Suprapubic skin (tissue), 4 donors: ENCODE measurements around the gene ADAMTS8. TPM values are rescaled to one million over a fixed set of nuclear protein-coding genes. Genes with fewer than 3 reads are reported as not detected.

Experiments
- DNase-seq, 2 donors: peaks; one replicate each; pipeline ENCODE4 v3.0.0-alpha.2; 2019; ENCODE audit warnings: low spot score in 2 of 2
- H3K27ac ChIP-seq: fragments of 200-600 bp; sonication (generic); one replicate; pipeline ENCODE4 v1.5.1; 2019
- H3K27me3 ChIP-seq: fragments of 200-600 bp; sonication (generic); one replicate; pipeline ENCODE4 v1.5.1; 2019
- H3K36me3 ChIP-seq: fragments of 200-600 bp; sonication (generic); one replicate; pipeline ENCODE4 v1.5.1; 2019
- H3K4me1 ChIP-seq: fragments of 200-600 bp; sonication (generic); one replicate; pipeline ENCODE4 v1.5.1; 2019
- H3K4me3 ChIP-seq: fragments of 200-600 bp; sonication (generic); one replicate; pipeline ENCODE4 v1.5.1; 2019; ENCODE audit warnings: mild to moderate bottlenecking
- H3K9me3 ChIP-seq: fragments of 200-600 bp; sonication (generic); one replicate; pipeline ENCODE4 v1.5.1; 2019
- CTCF ChIP-seq, 2 donors: fragments of 200-600 bp in 1 of 2; fragments of 450-650 bp in 1 of 2; sonication (generic) in 1 of 2; IDR thresholded peaks; one replicate each; pipeline ENCODE4 v1.5.1; 2016 to 2019; ENCODE audit warnings: antibody characterized with exemption in 2 of 2, mild to moderate bottlenecking in 1 of 2, moderate library complexity in 1 of 2
- EP300 ChIP-seq: sonication (generic); formaldehyde crosslinking; IDR thresholded peaks from one replicate; pipeline ENCODE4 v1.6.1; 2017; ENCODE audit warnings: antibody characterized with exemption
- POLR2A ChIP-seq, 2 donors: fragments of 450-650 bp; IDR thresholded peaks; one replicate each; pipeline ENCODE4 v1.6.1; 2017; ENCODE audit warnings: antibody characterized with exemption in 2 of 2, mild to moderate bottlenecking in 2 of 2, moderate library complexity in 2 of 2
- POLR2AphosphoS5 ChIP-seq, 3 donors: sonication (generic); formaldehyde crosslinking; IDR thresholded peaks; one replicate each; pipeline ENCODE4 v1.6.1; 2017; ENCODE audit warnings: antibody characterized with exemption in 3 of 3
- WGBS: methylation state at CpG from one replicate; pipeline ENCODE4 v1.1.5; 2018; 5-methylcytosine and 5-hydroxymethylcytosine counted together
- total RNA-seq, 4 donors: library from RNA; depleted of rRNA; stranded (reverse); fragments of >200 nt; gene quantifications; one replicate each; pipeline ENCODE4 v1.1.0, GENCODE V29; 2016

ADAMTS8 gene
- total RNA-seq, 4 donors from 2014 or later = 0.30 to 0.72 (median 0.65) TPM

- H3K9me3 ChIP-seq = no peaks in the 10 kb centered on the region
- no peak for DNase-seq
These were observed 35.9 kb upstream of the ADAMTS8 start for GRCh38 chr11:130464291-130464812.

GRCh38 chr11:130462931-130463330 lies 34.5 kb upstream of the ADAMTS8 start:
- H3K27me3 ChIP-seq = no peaks in the 10 kb centered on the region
- no peaks in the 10 kb centered on the region for H3K9me3 ChIP-seq
- WGBS = 85% methylated on average over 4 of the region's 8 CpGs
- H3K36me3 ChIP-seq = peaks cover 12% of the 10 kb centered on the region
- peaks cover 1% of the 10 kb centered on the region for H3K4me1 ChIP-seq
- TF ChIP-seq EP300 (no peak), POLR2A (IDR thresholded peaks at IDR 0.05) (no peak)
- DNase-seq = no peak
- no peak overlapping the region for H3K4me3 ChIP-seq
- H3K27ac ChIP-seq = no peak overlapping the region

More at GRCh38 chr11:130464291-130464812, 35.9 kb upstream of the ADAMTS8 start:
- Histone ChIP-seq H3K4me3 (no peak overlapping the region), H3K4me1 (no peaks in the 10 kb centered on the region), H3K27me3 (no peaks in the 10 kb centered on the region), H3K27ac (no peak overlapping the region), H3K36me3 (peaks cover 12% of the 10 kb centered on the region)
- TF ChIP-seq CTCF (IDR thresholded peaks at IDR 0.05) (no peak), POLR2A (IDR thresholded peaks at IDR 0.05) (no peak), EP300 (no peak), POLR2AphosphoS5 (IDR thresholded peaks at IDR 0.05) (no peak)

- H3K36me3 ChIP-seq = peaks cover 12% of the 10 kb centered on the region
- H3K27me3 ChIP-seq = no peaks in the 10 kb centered on the region
- TF ChIP-seq POLR2AphosphoS5 (IDR thresholded peaks at IDR 0.05) (no peak), EP300 (no peak), CTCF (IDR thresholded peaks at IDR 0.05) (no peak), POLR2A (IDR thresholded peaks at IDR 0.05) (no peak)
- WGBS = 87% methylated on average over 29 of the region's 31 CpGs
- no peak overlapping the region for H3K27ac ChIP-seq
- H3K4me3 ChIP-seq = no peak overlapping the region
- no peak for DNase-seq
- no peaks in the 10 kb centered on the region for H3K9me3 ChIP-seq
- peaks cover 8% of the 10 kb centered on the region for H3K4me1 ChIP-seq
These were observed 33.9 kb upstream of the ADAMTS8 start for GRCh38 chr11:130462101-130462885.

GRCh38 chr11:130459521-130459920 lies 31.1 kb upstream of the ADAMTS8 start:
- Histone ChIP-seq H3K27ac (no peak overlapping the region), H3K27me3 (no peaks in the 10 kb centered on the region), H3K4me1 (peaks cover 22% of the 10 kb centered on the region), H3K4me3 (no peak overlapping the region), H3K36me3 (peaks cover 12% of the 10 kb centered on the region), H3K9me3 (no peaks in the 10 kb centered on the region)
- WGBS = 86% methylated on average over 7 of the region's 7 CpGs
- no peak for DNase-seq
- TF ChIP-seq POLR2AphosphoS5 (IDR thresholded peaks at IDR 0.05) (no peak), POLR2A (IDR thresholded peaks at IDR 0.05) (no peak), CTCF (IDR thresholded peaks at IDR 0.05) (no peak), EP300 (no peak)

GRCh38 chr11:130458410-130458729 lies 30.0 kb upstream of the ADAMTS8 start:
- H3K4me3 ChIP-seq = no peak overlapping the region
- H3K27ac ChIP-seq = no peak overlapping the region
- H3K9me3 ChIP-seq = no peaks in the 10 kb centered on the region
- H3K27me3 ChIP-seq = no peaks in the 10 kb centered on the region
- no peak for DNase-seq
- H3K36me3 ChIP-seq = peaks cover 11% of the 10 kb centered on the region
- 68% methylated on average over 4 of the region's 4 CpGs for WGBS
- H3K4me1 ChIP-seq = peaks cover 22% of the 10 kb centered on the region
- no peak for TF ChIP-seq CTCF (IDR thresholded peaks at IDR 0.05)
- TF ChIP-seq POLR2A (IDR thresholded peaks at IDR 0.05) = no peak
- no peak for TF ChIP-seq EP300
- no peak for TF ChIP-seq POLR2AphosphoS5 (IDR thresholded peaks at IDR 0.05)
